ENCODE results near the gene CHST4.

CHST4 gene

GRCh38 chr16:71585318-71585703, 59.1 kb downstream of the CHST4 start:
- no peaks in the 10 kb centered on the region for H3K4me1 ChIP-seq (ENCODE audit: control insufficient read depth in 5 of 5, insufficient read depth in 5 of 5, low read length in 5 of 5)
- H3K36me3 ChIP-seq (ENCODE audit: control insufficient read depth in 5 of 5, insufficient read depth in 5 of 5, low read length in 5 of 5) = no peaks in the 10 kb centered on the region

More at GRCh38 chr16:71585318-71585703, 59.1 kb downstream of the CHST4 start:
- Histone ChIP-seq H3K9me3 (ENCODE audit: control insufficient read depth in 5 of 5, low read length in 5 of 5) (peaks cover 0 to 3% (median 0%) of the 10 kb centered on the region in 5 donors), H3K4me3 (ENCODE audit: low read depth in 1 of 5, low read length in 5 of 5) (no peak overlapping the region), H3K9ac (ENCODE audit: low read length in 5 of 5) (no peak overlapping the region), H3K27ac (ENCODE audit: low read depth, low read length) (no peak overlapping the region), H3K27me3 (ENCODE audit: control insufficient read depth in 5 of 5, insufficient read depth in 4 of 5, low read length in 5 of 5) (peaks cover 0 to 3% (median 0%) of the 10 kb centered on the region in 5 donors)
